Posterior vena cava (tissue), 2 donors: Measurements from ENCODE around the gene SH3PXD2B. TPM values are rescaled to one million over a fixed set of nuclear protein-coding genes. Genes with fewer than 3 reads are reported as not detected.

ENCODE experiments used
- DNase-seq: peaks from one replicate; pipeline ENCODE4 v3.0.0-alpha.2; 2020; ENCODE audit warnings: low spot score
- intact Hi-C, 2 donors: fragments of 100-400 bp; cut with DNase I; formaldehyde crosslinking; loops; one replicate each; pipeline versions ENCODE4 v1.14.1 to v1.14.2; 2022 to 2023
- total RNA-seq, 2 donors: library from RNA; stranded (reverse); fragmentation: NEBNext Ultra II Directional; extraction: Animal tissue kit (Norgen Biotek cat#: 25700); gene quantifications; one replicate each; pipeline ENCODE4 v1.2.1, GENCODE V29; 2021
- donor health status: DM: yes; HTN: yes; CAD: no.
- donor health status: DM: yes; HTN: yes; CAD: no.

SH3PXD2B gene
- total RNA-seq, 2 donors from 2014 or later: 85.2 to 114 TPM

GRCh38 chr5:172281346-172281745 is 173.0 kb downstream of the SH3PXD2B start:
- intact Hi-C loops: loop anchor here (10.0 kb wide), 1 partner anchor 177 kb away; no protein-coding TSS in a partner anchor

GRCh38 chr5:172280929-172281328 is 173.4 kb downstream of the SH3PXD2B start:
- no peak for DNase-seq
- intact Hi-C loops: loop anchor here (10.0 kb wide), 1 partner anchor 176 kb away; no protein-coding TSS in a partner anchor

More at GRCh38 chr5:172281346-172281745, 173.0 kb downstream of the SH3PXD2B start:
- DNase-seq: no peak

- no peak for DNase-seq
- intact Hi-C loops: loop anchor here (10.0 kb wide), 1 partner anchor 176 kb away; no protein-coding TSS in a partner anchor
These were observed 174.0 kb downstream of the SH3PXD2B start for GRCh38 chr5:172280317-172280716.

- DNase-seq: no peak
- intact Hi-C loops: no loop called here
These were observed 176.0 kb downstream of the SH3PXD2B start for GRCh38 chr5:172278356-172278755.

- intact Hi-C loops: no loop called here
- DNase-seq: no peak
These were observed 178.1 kb downstream of the SH3PXD2B start for GRCh38 chr5:172276214-172276613.

Other genes starting within 250 kb of the SH3PXD2B start
- 10 to 100 TPM; 18.7 to 24.0 TPM for gene UBTD2, start 170.8 kb downstream of the SH3PXD2B start, total RNA-seq
- 10 to 100 TPM; 32.9 to 38.6 TPM for gene NEURL1B, start 186.7 kb upstream of the SH3PXD2B start, total RNA-seq